ENCODE data around the gene GSTO2. TPM values are rescaled to one million over a fixed set of nuclear protein-coding genes. Genes with fewer than 3 reads are reported as not detected.

Gene GSTO2
- total RNA-seq, 2 experiments from 2014 or later, result 0.77 to 1.2 TPM

DNA sequence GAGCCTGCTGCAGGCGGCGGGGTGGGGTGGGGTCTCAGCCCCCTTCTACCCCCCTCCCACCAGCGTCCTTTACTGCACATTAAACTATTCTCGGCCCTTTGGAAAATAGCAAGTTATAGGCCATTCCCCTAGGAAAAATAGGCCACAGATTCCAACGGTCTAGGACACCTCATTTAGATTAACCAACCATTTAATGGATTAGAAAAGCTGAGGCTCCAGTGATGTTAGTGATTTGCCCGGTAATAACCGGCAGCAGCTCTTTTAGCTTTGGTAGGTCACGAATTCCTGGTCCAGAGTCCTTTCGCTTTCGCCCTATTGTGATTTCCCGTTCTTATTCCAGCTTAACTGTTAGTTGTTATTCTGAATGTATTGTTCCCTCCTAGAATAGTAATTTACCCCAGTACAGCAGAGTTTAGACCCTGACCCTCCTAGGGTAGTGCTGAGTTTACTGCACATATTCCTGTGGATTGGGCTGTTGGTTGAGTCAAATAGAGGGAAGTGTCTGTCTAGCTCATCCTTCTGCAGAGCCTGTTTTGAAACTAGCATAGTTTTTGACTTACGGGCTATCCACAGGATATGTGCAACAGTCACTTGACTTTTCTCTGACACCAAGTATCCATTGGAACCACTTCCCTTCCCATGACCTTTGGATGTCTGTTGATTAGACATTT is 13.5 kb upstream of the GSTO2 start:
- H3K36me3 Mint-ChIP-seq (ENCODE audit: low read depth), result peaks cover 50% of the 10 kb centered on the region
- intact Hi-C loops (cut with DNase I, micrococcal nuclease), result no loop called here
- peak overlapping the region; percentile 87 for H3K27ac Mint-ChIP-seq
- no peaks in the 10 kb centered on the region for H3K9me3 Mint-ChIP-seq
- H3K9me3 ChIP-seq (ENCODE audit: control insufficient read depth in 1 of 2, insufficient read depth in 1 of 2, low read length in 2 of 2), result no peaks in the 10 kb centered on the region
- no peaks in the 10 kb centered on the region for H3K27me3 ChIP-seq (ENCODE audit: control insufficient read depth in 1 of 2, insufficient read depth in 2 of 2, low read length in 2 of 2)
- peak; percentile 66 for ATAC-seq (ENCODE audit: poor library complexity)
- no peaks in the 10 kb centered on the region for H3K27me3 Mint-ChIP-seq
- H3K4me3 ChIP-seq (ENCODE audit: low read length), result peak overlapping the region; percentile 98
- peaks cover 30% of the 10 kb centered on the region for H3K36me3 ChIP-seq (ENCODE audit: insufficient read depth, low read length)
- DNase-seq, result peak in 3 of 14 experiments; percentile 41 to 59 (median 50)
- peaks cover 59% of the 10 kb centered on the region for H3K4me1 Mint-ChIP-seq (ENCODE audit: low read depth)
- H3K27ac ChIP-seq (ENCODE audit: low read depth in 1 of 2, low read length in 2 of 2), result peak overlapping the region; percentile 73 to 83
- ChIA-PET POLR2A (interaction anchor here (0.7 to 7.7 kb wide), 10 partner anchors 8 to 134 kb away, joined by 3 to 102 read pairs (median 8); partner anchors contain the start of genes CFAP43, CFAP58, GSTO2 and ITPRIP), CTCF (interaction anchor here (1.1 to 2.5 kb wide), 5 partner anchors 13 to 20 kb away, joined by 3 to 17 read pairs (median 4); partner anchors contain the start of gene GSTO2)
- peaks cover 31% of the 10 kb centered on the region for H3K4me1 ChIP-seq (ENCODE audit: insufficient read depth, low read length)
- TF ChIP-seq, protein P1, sequence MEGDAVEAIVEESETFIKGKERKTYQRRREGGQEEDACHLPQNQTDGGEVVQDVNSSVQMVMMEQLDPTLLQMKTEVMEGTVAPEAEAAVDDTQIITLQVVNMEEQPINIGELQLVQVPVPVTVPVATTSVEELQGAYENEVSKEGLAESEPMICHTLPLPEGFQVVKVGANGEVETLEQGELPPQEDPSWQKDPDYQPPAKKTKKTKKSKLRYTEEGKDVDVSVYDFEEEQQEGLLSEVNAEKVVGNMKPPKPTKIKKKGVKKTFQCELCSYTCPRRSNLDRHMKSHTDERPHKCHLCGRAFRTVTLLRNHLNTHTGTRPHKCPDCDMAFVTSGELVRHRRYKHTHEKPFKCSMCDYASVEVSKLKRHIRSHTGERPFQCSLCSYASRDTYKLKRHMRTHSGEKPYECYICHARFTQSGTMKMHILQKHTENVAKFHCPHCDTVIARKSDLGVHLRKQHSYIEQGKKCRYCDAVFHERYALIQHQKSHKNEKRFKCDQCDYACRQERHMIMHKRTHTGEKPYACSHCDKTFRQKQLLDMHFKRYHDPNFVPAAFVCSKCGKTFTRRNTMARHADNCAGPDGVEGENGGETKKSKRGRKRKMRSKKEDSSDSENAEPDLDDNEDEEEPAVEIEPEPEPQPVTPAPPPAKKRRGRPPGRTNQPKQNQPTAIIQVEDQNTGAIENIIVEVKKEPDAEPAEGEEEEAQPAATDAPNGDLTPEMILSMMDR (IDR thresholded peaks at IDR 0.05), result no peak
- H3K4me3 Mint-ChIP-seq, result peak overlapping the region; percentile 99

DNA sequence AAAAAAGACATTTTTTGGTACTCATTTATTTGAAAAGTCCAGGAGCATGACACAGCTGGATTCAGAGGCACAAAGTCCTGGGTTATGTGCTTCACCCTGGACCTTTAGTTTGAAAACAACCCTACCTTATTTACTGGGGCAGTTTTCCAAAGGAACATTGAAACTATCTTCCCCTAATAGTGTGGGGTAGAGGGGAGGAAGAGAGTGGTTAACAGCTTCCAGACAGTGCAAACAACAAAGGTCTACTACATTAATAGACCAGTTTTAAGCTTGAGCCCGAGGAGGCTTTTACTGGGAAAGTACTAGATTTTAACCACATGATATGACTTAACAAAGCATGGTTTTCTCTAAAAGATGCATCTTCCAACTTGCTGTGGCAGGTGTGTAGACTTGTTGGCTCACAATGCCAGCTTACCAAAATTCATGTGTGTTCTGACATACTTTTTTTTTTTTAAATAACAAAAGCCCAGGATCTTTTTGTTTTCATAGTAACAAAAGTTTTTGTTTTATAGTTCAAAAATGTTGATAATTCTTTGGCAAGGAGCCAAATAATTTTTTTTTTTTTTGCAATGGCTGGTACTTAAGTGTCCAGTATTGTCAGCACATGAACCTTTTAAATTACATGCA is 12.5 kb upstream of the GSTO2 start:
- H3K36me3 Mint-ChIP-seq (ENCODE audit: low read depth), result peaks cover 60% of the 10 kb centered on the region
- Histone ChIP-seq H3K4me3 (ENCODE audit: low read length) (peak overlapping the region; percentile 98), H3K4me1 (ENCODE audit: insufficient read depth, low read length) (peaks cover 39% of the 10 kb centered on the region), H3K27me3 (ENCODE audit: control insufficient read depth in 1 of 2, insufficient read depth in 2 of 2, low read length in 2 of 2) (no peaks in the 10 kb centered on the region), H3K9me3 (ENCODE audit: control insufficient read depth in 1 of 2, insufficient read depth in 1 of 2, low read length in 2 of 2) (no peaks in the 10 kb centered on the region), H3K36me3 (ENCODE audit: insufficient read depth, low read length) (peaks cover 38% of the 10 kb centered on the region), H3K27ac (ENCODE audit: low read depth in 1 of 2, low read length in 2 of 2) (peak overlapping the region in 1 of 2 donors; percentile 83)
- H3K4me3 Mint-ChIP-seq, result peak overlapping the region; percentile 99
- no peaks in the 10 kb centered on the region for H3K27me3 Mint-ChIP-seq
- TF ChIP-seq, protein P1 (IDR thresholded peaks at IDR 0.05), result no peak
- peak overlapping the region; percentile 87 for H3K27ac Mint-ChIP-seq
- peak in 3 of 14 experiments; percentile 35 to 66 (median 63) for DNase-seq
- CTCF ChIA-PET, result interaction anchor here (0.9 to 2.5 kb wide), 5 partner anchors 11 to 97 kb away, joined by 3 to 17 read pairs (median 4); partner anchors contain the start of genes CFAP43, CFAP58 and GSTO2
- intact Hi-C loops (cut with DNase I, micrococcal nuclease), result loop anchor here in 1 of 2 experiments (1.0 to 2.0 kb wide), 2 partner anchors 12 to 24 kb away; partner anchors contain the start of gene CFAP43
- no peaks in the 10 kb centered on the region for H3K9me3 Mint-ChIP-seq
- peaks cover 69% of the 10 kb centered on the region for H3K4me1 Mint-ChIP-seq (ENCODE audit: low read depth)
- ATAC-seq (ENCODE audit: poor library complexity), result peak; percentile 46
- POLR2A ChIA-PET, result interaction anchor here (0.9 to 7.7 kb wide), 6 partner anchors 12 to 135 kb away, joined by 3 to 102 read pairs (median 10); partner anchors contain the start of genes CFAP43, CFAP58, GSTO2 and ITPRIP

DNA sequence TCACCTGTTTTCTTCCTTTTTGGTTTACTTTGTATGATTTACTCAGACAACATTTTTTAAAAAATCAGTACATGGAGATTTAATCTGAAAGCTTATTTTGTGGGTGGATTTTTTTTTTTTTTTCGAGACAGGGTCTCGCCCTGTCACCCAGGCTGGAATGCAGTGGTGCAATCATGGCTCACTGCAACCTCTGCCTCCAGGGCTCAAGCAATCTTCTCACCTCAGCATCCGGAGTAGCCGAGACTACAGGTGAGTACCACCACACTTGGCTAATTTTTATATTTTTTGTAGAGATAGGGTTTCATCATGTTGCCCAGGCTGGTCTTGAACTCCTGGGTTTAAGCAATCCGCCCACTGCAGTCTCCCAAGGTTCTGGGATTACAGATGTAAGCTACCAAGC is 11.7 kb upstream of the GSTO2 start:
- no peaks in the 10 kb centered on the region for H3K9me3 Mint-ChIP-seq
- H3K4me3 Mint-ChIP-seq, result no peak overlapping the region
- intact Hi-C loops (cut with DNase I, micrococcal nuclease), result loop anchor here in 1 of 2 experiments (2.0 kb wide), 1 partner anchor 24 kb away; the partner anchor contains the start of gene CFAP43
- POLR2A ChIA-PET, result interaction anchor here (0.9 to 7.7 kb wide), 4 partner anchors 11 to 135 kb away, joined by 3 to 102 read pairs (median 4); partner anchors contain the start of genes CFAP43, GSTO2 and SFR1
- H3K27ac Mint-ChIP-seq, result peak overlapping the region; percentile 87
- no peaks in the 10 kb centered on the region for H3K27me3 Mint-ChIP-seq
- TF ChIP-seq, protein P1 (IDR thresholded peaks at IDR 0.05), result no peak
- ATAC-seq (ENCODE audit: poor library complexity), result no peak
- H3K36me3 Mint-ChIP-seq (ENCODE audit: low read depth), result peaks cover 66% of the 10 kb centered on the region
- no peak overlapping the region for H3K4me3 ChIP-seq (ENCODE audit: low read length)
- peaks cover 69% of the 10 kb centered on the region for H3K4me1 Mint-ChIP-seq (ENCODE audit: low read depth)
- H3K36me3 ChIP-seq (ENCODE audit: insufficient read depth, low read length), result peaks cover 46% of the 10 kb centered on the region
- no peaks in the 10 kb centered on the region for H3K9me3 ChIP-seq (ENCODE audit: control insufficient read depth in 1 of 2, insufficient read depth in 1 of 2, low read length in 2 of 2)
- no peaks in the 10 kb centered on the region for H3K27me3 ChIP-seq (ENCODE audit: control insufficient read depth in 1 of 2, insufficient read depth in 2 of 2, low read length in 2 of 2)
- DNase-seq, result no peak
- H3K27ac ChIP-seq (ENCODE audit: low read depth in 1 of 2, low read length in 2 of 2), result no peak overlapping the region
- peaks cover 41% of the 10 kb centered on the region for H3K4me1 ChIP-seq (ENCODE audit: insufficient read depth, low read length)
- CTCF ChIA-PET, result interaction anchor here (0.9 to 2.5 kb wide), 4 partner anchors 10 to 25 kb away, joined by 3 to 17 read pairs (median 4); partner anchors contain the start of gene CFAP43

Measured in CD4-positive, alpha-beta T cell (primary cell).